HepG2 (cell line): Measurements from ENCODE around the gene CGREF1. TPM values are rescaled to one million over a fixed set of nuclear protein-coding genes. Genes with fewer than 3 reads are reported as not detected.

Experiments used
- ARNT ChIP-seq: fragments of 450-650 bp; IDR thresholded peaks from 2 replicates; pipeline ENCODE4 v1.6.1; 2017
- CHD2 ChIP-seq: IDR thresholded peaks from 2 replicates; pipeline ENCODE4 v1.6.1; 2011; ENCODE audit warnings: low read depth, low read length, improper control_type of control experiment
- GMEB1 ChIP-seq: sonication (generic); formaldehyde crosslinking; IDR thresholded peaks from 2 replicates; pipeline ENCODE4 v1.5.1; 2020; ENCODE audit warnings: missing genetic modification reagents, mild to moderate bottlenecking, borderline replicate concordance
- HNF1A ChIP-seq, 2 experiments: sonication (generic) in 1 of 2; formaldehyde crosslinking in 1 of 2; IDR thresholded peaks; 2 replicates each; pipeline versions ENCODE4 v1.4.0 to v1.6.1; 2016 to 2020; ENCODE audit warnings: borderline replicate concordance in 1 of 2, low read depth in 1 of 2, mild to moderate bottlenecking in 1 of 2, missing genetic modification reagents in 1 of 2
- ISX ChIP-seq: sonication (generic); formaldehyde crosslinking; conservative IDR thresholded peaks from 2 replicates; pipeline ENCODE4 v1.5.0; 2020; ENCODE audit warnings: missing genetic modification reagents
- KDM6A ChIP-seq: IDR thresholded peaks from 2 replicates; pipeline ENCODE4 v1.6.1; 2016; ENCODE audit warnings: low read depth
- KMT2B ChIP-seq: IDR thresholded peaks from 2 replicates; pipeline ENCODE4 v1.6.1; 2016; ENCODE audit warnings: missing genetic modification reagents, missing compliant biosample characterization
- MNT ChIP-seq: fragments of 450-650 bp; IDR thresholded peaks from 2 replicates; pipeline ENCODE4 v1.6.1; 2016
- NCOR1 ChIP-seq: fragments of 200-600 bp; sonication (generic); IDR thresholded peaks from 2 replicates; pipeline ENCODE4 v1.7.0; 2017; ENCODE audit warnings: antibody characterized with exemption, low read length, borderline replicate concordance
- PAX8 ChIP-seq: sonication (generic); formaldehyde crosslinking; IDR thresholded peaks from 2 replicates; pipeline ENCODE4 v1.8.0; 2022; ENCODE audit warnings: mild to moderate bottlenecking, missing genetic modification reagents, borderline replicate concordance
- SIN3B ChIP-seq: fragments of 150-350 bp; IDR thresholded peaks from 2 replicates; pipeline ENCODE4 v1.6.1; 2014; ENCODE audit warnings: low read length
- TARDBP ChIP-seq: sonication (generic); formaldehyde crosslinking; IDR thresholded peaks from 2 replicates; pipeline ENCODE4 v1.8.0; 2022; ENCODE audit warnings: mild to moderate bottlenecking, missing genetic modification reagents
- XRCC5 ChIP-seq: fragments of 200-400 bp; formaldehyde crosslinking; optimal IDR thresholded peaks from 2 replicates; pipeline ENCODE3; 2017; ENCODE audit warnings: mild to moderate bottlenecking, low read length
- ZBTB43 ChIP-seq: sonication (generic); formaldehyde crosslinking; conservative IDR thresholded peaks from 2 replicates; pipeline ENCODE4 v1.4.0; 2020; ENCODE audit warnings: missing genetic modification reagents
- ZNF224 ChIP-seq: sonication (generic); formaldehyde crosslinking; IDR thresholded peaks from 2 replicates; pipeline ENCODE4 v1.5.0; 2020; ENCODE audit warnings: mild to moderate bottlenecking, missing genetic modification reagents
- ZNF598 ChIP-seq: sonication (generic); formaldehyde crosslinking; IDR thresholded peaks from 2 replicates; pipeline ENCODE4 v1.5.1; 2020; ENCODE audit warnings: mild to moderate bottlenecking, missing genetic modification reagents, borderline replicate concordance
- ZNF616 ChIP-seq: sonication (generic); formaldehyde crosslinking; IDR thresholded peaks from 2 replicates; pipeline ENCODE4 v1.5.0; 2020; ENCODE audit warnings: low read depth, mild to moderate bottlenecking, missing genetic modification reagents
- ZNF724P ChIP-seq: sonication (generic); formaldehyde crosslinking; IDR thresholded peaks from 2 replicates; pipeline ENCODE4 v1.8.0; 2022; ENCODE audit warnings: missing genetic modification reagents, borderline replicate concordance
- polyA plus RNA-seq, 8 experiments: library from polyadenylated mRNA; depleted of rRNA in 3 of 8; stranded (reverse) in 7 of 8; unstranded in 1 of 8; fragments of >200 nt; fragmentation: Illumina TruSeq in 4 of 8; extraction: Trizol in 4 of 8; gene quantifications; 2 replicates each; pipeline versions ENCODE4 v1.2.1 to v1.2.3, GENCODE V29; 2011 to 2016; ENCODE audit warnings: low read depth in 4 of 8, missing spikeins in 1 of 8, mixed read lengths in 1 of 8; ENCODE audit not compliant: insufficient read depth in 1 of 8
- total RNA-seq, 5 experiments: library from RNA; depleted of rRNA; stranded (reverse); fragments of >200 nt; fragmentation: Illumina TruSeq; extraction: Trizol; gene quantifications; 2 replicates each; pipeline ENCODE4 v1.2.3, GENCODE V29; 2016; ENCODE audit warnings: low read depth in 1 of 5
- TF ChIP-seq, protein P1 (sequence below): sonication (generic); formaldehyde crosslinking; IDR thresholded peaks from 2 replicates; pipeline ENCODE4 v1.8.0; 2022; ENCODE audit warnings: mild to moderate bottlenecking, missing genetic modification reagents, borderline replicate concordance

CGREF1 gene
- total and polyA plus RNA-seq, 2 of the 13 experiments (the other 11 are each of a cell fraction or from before 2014, with no cell fraction given), result 13.9 to 23.4 TPM

GRCh38 chr2:27092696-27093429 is 26.1 kb downstream of the CGREF1 start (continued):
- TF ChIP-seq ZBTB43 (CRISPR knock-in tag), result peak; percentile 76; the same call in 1 of the 2 replicates
- no peak for TF ChIP-seq KMT2B (CRISPR knock-in tag)
- TF ChIP-seq CHD2, result no peak
- TF ChIP-seq XRCC5, result peak; percentile 85
- no peak for TF ChIP-seq ZNF224
- TF ChIP-seq MNT, result peak; percentile 49
- no peak for TF ChIP-seq ZNF598 (CRISPR knock-in tag)
- TF ChIP-seq ZNF724P (CRISPR knock-in tag), result peak; percentile 38; the same call in 1 of the 2 replicates
- no peak for TF ChIP-seq SIN3B
- peak; percentile 90 for TF ChIP-seq TARDBP
- peak; percentile 59; the same call in 1 of the 2 replicates for TF ChIP-seq NCOR1
- TF ChIP-seq ISX (CRISPR knock-in tag), result no peak
- no peak for TF ChIP-seq PAX8 (CRISPR knock-in tag)
- peak; percentile 83 for TF ChIP-seq ZNF616 (CRISPR knock-in tag)
- peak; percentile 79; the same call in 1 of the 2 replicates for TF ChIP-seq HNF1A (IDR thresholded peaks at IDR 0.05; ENCODE audit: low read depth)
- peak; percentile 85 for TF ChIP-seq HNF1A (CRISPR knock-in tag; IDR thresholded peaks at IDR 0.05; ENCODE audit: borderline replicate concordance)
- TF ChIP-seq KDM6A (CRISPR knock-in tag), result peak; percentile 94
- TF ChIP-seq GMEB1 (CRISPR knock-in tag), result peak; percentile 68
- TF ChIP-seq, protein P1, sequence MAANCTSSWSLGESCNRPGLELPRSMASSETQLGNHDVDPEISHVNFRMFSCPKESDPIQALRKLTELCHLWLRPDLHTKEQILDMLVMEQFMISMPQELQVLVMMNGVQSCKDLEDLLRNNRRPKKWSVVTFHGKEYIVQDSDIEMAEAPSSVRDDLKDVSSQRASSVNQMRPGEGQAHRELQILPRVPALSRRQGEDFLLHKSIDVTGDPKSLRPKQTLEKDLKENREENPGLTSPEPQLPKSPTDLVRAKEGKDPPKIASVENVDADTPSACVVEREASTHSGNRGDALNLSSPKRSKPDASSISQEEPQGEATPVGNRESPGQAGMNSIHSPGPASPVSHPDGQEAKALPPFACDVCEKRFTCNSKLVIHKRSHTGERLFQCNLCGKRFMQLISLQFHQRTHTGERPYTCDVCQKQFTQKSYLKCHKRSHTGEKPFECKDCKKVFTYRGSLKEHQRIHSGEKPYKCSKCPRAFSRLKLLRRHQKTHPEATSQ (CRISPR knock-in tag), result peak; percentile 87
- TF ChIP-seq ARNT, result no peak
